ENCODE results near the gene NAALADL2. TPM values are rescaled to one million over a fixed set of nuclear protein-coding genes. Genes with fewer than 3 reads are reported as not detected.

Gene NAALADL2
- total RNA-seq, 1 donor = 54.5 TPM

DNA sequence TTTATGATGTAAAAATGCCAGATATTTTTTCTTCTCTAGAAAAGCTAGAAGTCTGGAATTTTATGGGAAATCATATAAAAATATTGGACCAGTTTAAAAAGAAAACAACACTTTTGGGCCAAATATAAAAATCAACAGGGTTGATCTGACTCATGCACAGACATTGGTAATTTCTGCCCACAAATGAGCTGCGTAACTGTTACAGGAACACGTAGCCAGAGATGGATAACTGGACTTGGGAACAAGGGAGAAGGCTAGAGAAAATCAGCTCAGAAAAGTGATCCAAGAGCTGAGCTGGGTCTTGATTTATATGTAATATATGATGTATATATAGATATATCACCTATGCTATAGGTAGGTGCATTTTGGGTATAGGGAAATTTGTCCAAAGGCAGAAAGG, 36.8 kb upstream of the NAALADL2 start:
- TF ChIP-seq, protein P1, sequence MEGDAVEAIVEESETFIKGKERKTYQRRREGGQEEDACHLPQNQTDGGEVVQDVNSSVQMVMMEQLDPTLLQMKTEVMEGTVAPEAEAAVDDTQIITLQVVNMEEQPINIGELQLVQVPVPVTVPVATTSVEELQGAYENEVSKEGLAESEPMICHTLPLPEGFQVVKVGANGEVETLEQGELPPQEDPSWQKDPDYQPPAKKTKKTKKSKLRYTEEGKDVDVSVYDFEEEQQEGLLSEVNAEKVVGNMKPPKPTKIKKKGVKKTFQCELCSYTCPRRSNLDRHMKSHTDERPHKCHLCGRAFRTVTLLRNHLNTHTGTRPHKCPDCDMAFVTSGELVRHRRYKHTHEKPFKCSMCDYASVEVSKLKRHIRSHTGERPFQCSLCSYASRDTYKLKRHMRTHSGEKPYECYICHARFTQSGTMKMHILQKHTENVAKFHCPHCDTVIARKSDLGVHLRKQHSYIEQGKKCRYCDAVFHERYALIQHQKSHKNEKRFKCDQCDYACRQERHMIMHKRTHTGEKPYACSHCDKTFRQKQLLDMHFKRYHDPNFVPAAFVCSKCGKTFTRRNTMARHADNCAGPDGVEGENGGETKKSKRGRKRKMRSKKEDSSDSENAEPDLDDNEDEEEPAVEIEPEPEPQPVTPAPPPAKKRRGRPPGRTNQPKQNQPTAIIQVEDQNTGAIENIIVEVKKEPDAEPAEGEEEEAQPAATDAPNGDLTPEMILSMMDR (IDR thresholded peaks at IDR 0.05; ENCODE audit: insufficient read depth, low read length) = no peak
- DNase-seq (ENCODE audit: low read depth) = no peak
- no peak overlapping the region for H3K4me3 ChIP-seq (ENCODE audit: low read depth, low read length)

DNA sequence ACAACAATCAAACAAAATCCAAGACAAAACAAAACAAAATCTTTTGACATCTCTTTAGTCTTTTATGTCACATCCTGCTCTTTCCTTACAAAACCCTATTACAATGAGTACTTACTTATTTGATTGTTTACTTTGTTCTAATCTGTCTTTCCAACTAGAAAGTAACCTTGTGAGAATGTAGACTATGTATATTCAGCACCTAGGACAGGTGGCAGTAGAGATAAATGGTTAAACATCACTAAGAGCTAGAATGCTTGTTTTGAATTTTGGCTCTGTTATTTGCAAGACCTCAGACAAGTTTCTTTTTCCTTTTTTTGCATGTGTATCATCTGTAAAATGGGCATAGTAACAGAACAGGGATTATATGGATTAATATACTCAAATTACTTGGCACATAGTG, 33.1 kb upstream of the NAALADL2 start:
- DNase-seq (ENCODE audit: low read depth) = no peak
- no peak overlapping the region for H3K4me3 ChIP-seq (ENCODE audit: low read depth, low read length)
- TF ChIP-seq, protein P1 (IDR thresholded peaks at IDR 0.05; ENCODE audit: insufficient read depth, low read length) = no peak

DNA sequence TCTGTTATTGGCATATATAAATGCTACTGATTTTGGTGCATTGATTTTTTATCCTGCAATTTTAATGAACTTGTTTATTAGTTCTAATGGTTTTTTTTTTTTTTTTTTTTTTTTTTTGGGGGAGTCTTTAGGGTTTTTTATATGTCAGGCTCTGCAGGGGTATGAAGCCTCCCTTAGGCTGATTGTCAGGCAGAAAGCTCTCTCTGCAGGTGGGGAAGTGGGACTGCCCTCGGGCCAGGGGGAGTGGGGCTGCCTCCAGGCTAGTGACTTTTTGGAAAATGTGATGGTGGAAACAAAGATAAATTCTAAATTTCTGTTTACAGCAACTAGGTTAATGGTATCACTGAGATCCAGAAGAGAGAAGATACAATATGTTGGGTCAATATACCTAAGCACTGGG, 14.4 kb upstream of the NAALADL2 start:
- no peak overlapping the region for H3K4me3 ChIP-seq (ENCODE audit: low read depth, low read length)
- TF ChIP-seq, protein P1 (IDR thresholded peaks at IDR 0.05; ENCODE audit: insufficient read depth, low read length) = no peak
- DNase-seq (ENCODE audit: low read depth) = no peak

GRCh38 chr3:174846055-174846454, 13.1 kb upstream of the NAALADL2 start:
- TF ChIP-seq, protein P1 (IDR thresholded peaks at IDR 0.05; ENCODE audit: insufficient read depth, low read length) = no peak
- DNase-seq (ENCODE audit: low read depth) = no peak

DNA sequence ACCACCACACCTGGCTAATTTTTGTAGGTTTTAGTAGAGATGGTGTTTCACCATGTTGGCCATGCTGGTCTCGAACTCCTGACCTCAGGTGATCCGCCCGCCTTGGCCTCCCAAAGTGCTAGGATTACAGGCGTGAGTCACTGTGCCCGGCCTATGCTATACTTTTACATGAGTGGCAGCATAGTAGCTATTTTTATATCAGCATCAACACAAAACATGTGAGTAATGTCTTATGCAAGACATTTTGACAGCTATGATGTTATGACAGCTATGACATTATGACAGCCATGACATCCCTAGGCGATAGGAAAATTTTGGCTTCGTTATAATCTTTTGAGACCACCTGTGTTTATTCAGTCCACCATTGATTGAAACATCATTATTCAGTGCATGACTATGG, 4.1 kb upstream of the NAALADL2 start:
- H3K4me3 ChIP-seq (ENCODE audit: low read depth, low read length) = no peak overlapping the region
- TF ChIP-seq, protein P1 (IDR thresholded peaks at IDR 0.05; ENCODE audit: insufficient read depth, low read length) = no peak
- DNase-seq (ENCODE audit: low read depth) = no peak

More at GRCh38 chr3:174846055-174846454, 13.1 kb upstream of the NAALADL2 start:
- H3K4me3 ChIP-seq (ENCODE audit: low read depth, low read length) = no peak overlapping the region

GRCh38 chr3:174857301-174857700, 1.8 kb upstream of the NAALADL2 start:
- no peak for DNase-seq (ENCODE audit: low read depth)
- TF ChIP-seq, protein P1 (IDR thresholded peaks at IDR 0.05; ENCODE audit: insufficient read depth, low read length) = no peak
- H3K4me3 ChIP-seq (ENCODE audit: low read depth, low read length) = no peak overlapping the region

DNA sequence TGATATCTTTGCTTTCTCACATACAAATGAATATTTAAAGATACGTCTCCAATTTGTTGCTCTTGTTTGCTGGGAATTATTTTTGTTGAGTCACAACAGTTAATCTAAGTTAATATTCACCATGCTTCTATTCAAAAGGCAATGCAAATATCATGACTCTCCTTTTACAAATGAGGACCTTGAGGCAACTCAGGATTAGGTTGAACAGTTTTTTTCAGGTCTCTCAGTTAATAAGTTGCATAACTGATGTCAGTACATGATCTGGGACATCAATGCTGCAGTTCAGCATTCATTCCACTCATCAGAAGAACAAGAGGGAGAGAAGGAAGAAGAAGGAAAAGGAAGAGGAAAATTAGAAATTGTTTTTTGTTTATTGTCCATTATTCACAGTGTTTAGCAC, 781 bp upstream of the NAALADL2 start:
- TF ChIP-seq, protein P1 (IDR thresholded peaks at IDR 0.05; ENCODE audit: insufficient read depth, low read length) = peak; percentile 4
- no peak for DNase-seq (ENCODE audit: low read depth)
- H3K4me3 ChIP-seq (ENCODE audit: low read depth, low read length) = no peak overlapping the region

All from fibroblast of the aortic adventitia (primary cell).